Right lobe of liver (tissue), 4 donors: ENCODE results near the gene MRFAP1L1.

ENCODE experiments used
- CTCF ChIP-seq, 4 donors: fragments of 200-600 bp in 3 of 4; fragments of 450-650 bp in 1 of 4; IDR thresholded peaks; one replicate each; pipeline versions ENCODE4 v1.5.1 to v1.8.0; 2016 to 2022; ENCODE audit warnings: antibody characterized with exemption in 4 of 4, mild to moderate bottlenecking in 2 of 4
- POLR2A ChIP-seq: fragments of 450-650 bp; IDR thresholded peaks from one replicate; pipeline ENCODE4 v1.6.1; 2017; ENCODE audit warnings: antibody characterized with exemption, mild to moderate bottlenecking
- donor health status: DM: no; HTN: no; CAD: no.
- donor health status: DM: no; HTN: no; CAD: no.
- donor health status: DM: no; HTN: yes; CAD: no.

- TF ChIP-seq CTCF (IDR thresholded peaks at IDR 0.05) = no peak
- TF ChIP-seq POLR2A = no peak
Measured at GRCh38 chr4:6706173-6706572, 3.5 kb downstream of the MRFAP1L1 start.
